WTC11 (cell line): ENCODE results near the gene CPEB4. TPM values are rescaled to one million over a fixed set of nuclear protein-coding genes. Genes with fewer than 3 reads are reported as not detected.

Experiments
- ATAC-seq: fragments of 200-7000 bp; cut with Tn5 transposase; 2 replicates; pipeline ENCODE4 v1.10.0; 2021; ENCODE audit warnings: mild to moderate bottlenecking, moderate library complexity
- CTCF ChIA-PET: fragments of 300-600 bp; sonication (Branson Sonifier 250); formaldehyde crosslinking; loops from one replicate; lab custom pipeline; 2021; ENCODE audit warnings: antibody characterized with exemption; lab: Charles Lee
- POLR2A ChIA-PET: fragments of 350-600 bp; sonication (Branson Sonifier 250); formaldehyde crosslinking; loops from one replicate; lab custom pipeline; 2021; ENCODE audit warnings: antibody characterized with exemption; lab: Charles Lee
- DNase-seq: peaks from one replicate; pipeline ENCODE4 v3.0.0; 2021; ENCODE audit warnings: low spot score
- H3K27ac Mint-ChIP-seq: 2 replicates; pipeline ENCODE4 v1.8.0; 2021; ENCODE audit warnings: mixed read lengths
- H3K27me3 Mint-ChIP-seq: 2 replicates; pipeline ENCODE4 v1.8.0; 2021; ENCODE audit warnings: low read depth, mild to moderate bottlenecking, moderate library complexity, mixed read lengths
- H3K36me3 Mint-ChIP-seq: 2 replicates; pipeline ENCODE4 v1.8.0; 2021; ENCODE audit warnings: mixed read lengths
- H3K4me1 Mint-ChIP-seq: 2 replicates; pipeline ENCODE4 v1.8.0; 2022; ENCODE audit warnings: mixed read lengths
- H3K4me3 Mint-ChIP-seq: 2 replicates; pipeline ENCODE4 v1.8.0; 2021; ENCODE audit warnings: mild to moderate bottlenecking, moderate library complexity, mixed read lengths
- H3K9me3 Mint-ChIP-seq: 2 replicates; pipeline ENCODE4 v1.8.0; 2021; ENCODE audit warnings: mixed read lengths
- SMAD3 ChIP-seq: sonication (generic); formaldehyde crosslinking; IDR thresholded peaks from 2 replicates; pipeline ENCODE4 v1.8.0; 2022; ENCODE audit warnings: missing genetic modification reagents, mild to moderate bottlenecking, borderline replicate concordance
- STAT6 ChIP-seq: sonication (generic); formaldehyde crosslinking; conservative IDR thresholded peaks from 2 replicates; pipeline ENCODE4 v1.8.1; 2023; ENCODE audit warnings: mild to moderate bottlenecking, low read depth, missing genetic modification reagents, moderate library complexity
- TEAD1 ChIP-seq: sonication (generic); formaldehyde crosslinking; IDR thresholded peaks from 2 replicates; pipeline ENCODE4 v1.8.0; 2022; ENCODE audit warnings: mild to moderate bottlenecking, missing genetic modification reagents
- ZNF232 ChIP-seq: sonication (generic); formaldehyde crosslinking; IDR thresholded peaks from 2 replicates; pipeline ENCODE4 v1.8.0; 2022; ENCODE audit warnings: mild to moderate bottlenecking, missing genetic modification reagents
- ZNF263 ChIP-seq: sonication (generic); formaldehyde crosslinking; IDR thresholded peaks from 2 replicates; pipeline ENCODE4 v1.8.1; 2022; ENCODE audit warnings: low read depth, mild to moderate bottlenecking, moderate library complexity, missing genetic modification reagents
- total RNA-seq: library from RNA; stranded (reverse); gene quantifications from 3 replicates; pipeline ENCODE4 v1.2.3, GENCODE V29; 2021
- TF ChIP-seq, protein P1 (sequence below): fragments of 250-450 bp; sonication (Bioruptor Pico); IDR thresholded peaks from 2 replicates; pipeline ENCODE4 v1.8.0; 2021; ENCODE audit warnings: mild to moderate bottlenecking
- TF ChIP-seq, protein P2 (sequence below): sonication (generic); formaldehyde crosslinking; IDR thresholded peaks from 2 replicates; pipeline ENCODE4 v1.8.0; 2022; ENCODE audit warnings: mild to moderate bottlenecking, missing genetic modification reagents
- TF ChIP-seq, protein P3 (sequence below): fragments of 250-450 bp; sonication (Bioruptor Pico); IDR thresholded peaks from 2 replicates; pipeline ENCODE4 v1.9.0; 2021; ENCODE audit warnings: mild to moderate bottlenecking
- TF ChIP-seq, protein P4 (sequence below): fragments of 200-600 bp; IDR thresholded peaks from 2 replicates; pipeline ENCODE4 v1.8.0; 2022; ENCODE audit warnings: antibody characterized with exemption
- TF ChIP-seq, protein P5 (sequence below): sonication (generic); formaldehyde crosslinking; IDR thresholded peaks from 2 replicates; pipeline ENCODE4 v1.8.1; 2022; ENCODE audit warnings: mild to moderate bottlenecking, moderate library complexity, missing genetic modification reagents
- TF ChIP-seq, protein P6 (sequence below): sonication (generic); formaldehyde crosslinking; IDR thresholded peaks from 2 replicates; pipeline ENCODE4 v1.8.1; 2022; ENCODE audit warnings: low read depth, missing genetic modification reagents, borderline replicate concordance

The CPEB4 gene
- total RNA-seq, 1 experiment from 2014 or later = 12.7 TPM

DNA sequence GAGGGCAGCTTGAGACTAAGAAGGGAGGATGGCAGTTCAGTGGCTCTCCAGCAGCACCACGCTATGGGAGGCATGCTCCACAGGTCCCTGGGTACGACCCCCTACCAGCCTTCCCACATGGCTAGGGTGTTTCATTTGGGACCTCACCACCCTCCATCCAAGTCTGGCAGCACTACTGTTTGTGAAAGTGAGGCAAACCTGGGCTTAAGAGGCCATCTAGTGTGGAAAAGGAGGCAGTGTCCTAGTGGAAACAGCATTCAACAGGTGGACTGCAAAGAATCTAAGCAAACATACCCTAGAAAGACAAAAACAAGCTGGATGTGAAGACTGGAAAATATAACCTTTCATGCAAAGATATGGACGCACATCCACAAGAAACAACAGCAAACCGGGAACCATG, 96.1 kb downstream of the CPEB4 start:
- POLR2A ChIA-PET = no interaction called here
- peaks cover 4% of the 10 kb centered on the region; the same call in 1 of the 2 replicates for H3K36me3 Mint-ChIP-seq
- TF ChIP-seq, protein P1, sequence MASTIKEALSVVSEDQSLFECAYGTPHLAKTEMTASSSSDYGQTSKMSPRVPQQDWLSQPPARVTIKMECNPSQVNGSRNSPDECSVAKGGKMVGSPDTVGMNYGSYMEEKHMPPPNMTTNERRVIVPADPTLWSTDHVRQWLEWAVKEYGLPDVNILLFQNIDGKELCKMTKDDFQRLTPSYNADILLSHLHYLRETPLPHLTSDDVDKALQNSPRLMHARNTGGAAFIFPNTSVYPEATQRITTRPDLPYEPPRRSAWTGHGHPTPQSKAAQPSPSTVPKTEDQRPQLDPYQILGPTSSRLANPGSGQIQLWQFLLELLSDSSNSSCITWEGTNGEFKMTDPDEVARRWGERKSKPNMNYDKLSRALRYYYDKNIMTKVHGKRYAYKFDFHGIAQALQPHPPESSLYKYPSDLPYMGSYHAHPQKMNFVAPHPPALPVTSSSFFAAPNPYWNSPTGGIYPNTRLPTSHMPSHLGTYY = no peak
- TF ChIP-seq SMAD3 (0 out of 2 replicates have a peak, but pooled peaks have one; percentile 27), TEAD1 (CRISPR knock-in tag) (0 out of 2 replicates have a peak, but pooled peaks have one; percentile 30), ZNF263 (CRISPR knock-in tag) (no peak), STAT6 (CRISPR knock-in tag) (no peak), ZNF232 (CRISPR knock-in tag) (0 out of 2 replicates have a peak, but pooled peaks have one; percentile 36)
- TF ChIP-seq, protein P2, sequence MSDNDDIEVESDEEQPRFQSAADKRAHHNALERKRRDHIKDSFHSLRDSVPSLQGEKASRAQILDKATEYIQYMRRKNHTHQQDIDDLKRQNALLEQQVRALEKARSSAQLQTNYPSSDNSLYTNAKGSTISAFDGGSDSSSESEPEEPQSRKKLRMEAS (CRISPR knock-in tag) = 0 out of 2 replicates have a peak, but pooled peaks have one; percentile 27
- TF ChIP-seq, protein P3, sequence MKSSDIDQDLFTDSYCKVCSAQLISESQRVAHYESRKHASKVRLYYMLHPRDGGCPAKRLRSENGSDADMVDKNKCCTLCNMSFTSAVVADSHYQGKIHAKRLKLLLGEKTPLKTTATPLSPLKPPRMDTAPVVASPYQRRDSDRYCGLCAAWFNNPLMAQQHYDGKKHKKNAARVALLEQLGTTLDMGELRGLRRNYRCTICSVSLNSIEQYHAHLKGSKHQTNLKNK (CRISPR knock-in tag) = no peak
- TF ChIP-seq, protein P4, sequence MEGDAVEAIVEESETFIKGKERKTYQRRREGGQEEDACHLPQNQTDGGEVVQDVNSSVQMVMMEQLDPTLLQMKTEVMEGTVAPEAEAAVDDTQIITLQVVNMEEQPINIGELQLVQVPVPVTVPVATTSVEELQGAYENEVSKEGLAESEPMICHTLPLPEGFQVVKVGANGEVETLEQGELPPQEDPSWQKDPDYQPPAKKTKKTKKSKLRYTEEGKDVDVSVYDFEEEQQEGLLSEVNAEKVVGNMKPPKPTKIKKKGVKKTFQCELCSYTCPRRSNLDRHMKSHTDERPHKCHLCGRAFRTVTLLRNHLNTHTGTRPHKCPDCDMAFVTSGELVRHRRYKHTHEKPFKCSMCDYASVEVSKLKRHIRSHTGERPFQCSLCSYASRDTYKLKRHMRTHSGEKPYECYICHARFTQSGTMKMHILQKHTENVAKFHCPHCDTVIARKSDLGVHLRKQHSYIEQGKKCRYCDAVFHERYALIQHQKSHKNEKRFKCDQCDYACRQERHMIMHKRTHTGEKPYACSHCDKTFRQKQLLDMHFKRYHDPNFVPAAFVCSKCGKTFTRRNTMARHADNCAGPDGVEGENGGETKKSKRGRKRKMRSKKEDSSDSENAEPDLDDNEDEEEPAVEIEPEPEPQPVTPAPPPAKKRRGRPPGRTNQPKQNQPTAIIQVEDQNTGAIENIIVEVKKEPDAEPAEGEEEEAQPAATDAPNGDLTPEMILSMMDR = peak; percentile 40; the same call in 1 of the 2 replicates
- TF ChIP-seq, protein P5, sequence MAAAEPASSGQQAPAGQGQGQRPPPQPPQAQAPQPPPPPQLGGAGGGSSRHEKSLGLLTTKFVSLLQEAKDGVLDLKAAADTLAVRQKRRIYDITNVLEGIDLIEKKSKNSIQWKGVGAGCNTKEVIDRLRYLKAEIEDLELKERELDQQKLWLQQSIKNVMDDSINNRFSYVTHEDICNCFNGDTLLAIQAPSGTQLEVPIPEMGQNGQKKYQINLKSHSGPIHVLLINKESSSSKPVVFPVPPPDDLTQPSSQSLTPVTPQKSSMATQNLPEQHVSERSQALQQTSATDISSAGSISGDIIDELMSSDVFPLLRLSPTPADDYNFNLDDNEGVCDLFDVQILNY (CRISPR knock-in tag) = no peak
- no peaks in the 10 kb centered on the region for H3K27me3 Mint-ChIP-seq
- CTCF ChIA-PET = interaction anchor here (0.6 to 3.0 kb wide), 28 partner anchors 10 to 690 kb away, joined by 3 to 27 read pairs (median 4); partner anchors contain the start of genes BOD1, CPEB4 and NSG2
- ATAC-seq (peak; percentile 82), DNase-seq (no peak)
- no peak overlapping the region for H3K27ac Mint-ChIP-seq
- H3K4me3 Mint-ChIP-seq = no peak overlapping the region
- H3K4me1 Mint-ChIP-seq = peaks cover 16% of the 10 kb centered on the region
- peaks cover 6% of the 10 kb centered on the region for H3K9me3 Mint-ChIP-seq

- H3K4me1 Mint-ChIP-seq = peaks cover 4% of the 10 kb centered on the region; the same call in 1 of the 2 replicates
- H3K9me3 Mint-ChIP-seq = no peaks in the 10 kb centered on the region; the same call in 1 of the 2 replicates
- H3K4me3 Mint-ChIP-seq = no peak within 1 kb of the TSS
- no peaks in the 10 kb centered on the region for H3K36me3 Mint-ChIP-seq
- no peak for TF ChIP-seq SMAD3
- TF ChIP-seq, protein P6, sequence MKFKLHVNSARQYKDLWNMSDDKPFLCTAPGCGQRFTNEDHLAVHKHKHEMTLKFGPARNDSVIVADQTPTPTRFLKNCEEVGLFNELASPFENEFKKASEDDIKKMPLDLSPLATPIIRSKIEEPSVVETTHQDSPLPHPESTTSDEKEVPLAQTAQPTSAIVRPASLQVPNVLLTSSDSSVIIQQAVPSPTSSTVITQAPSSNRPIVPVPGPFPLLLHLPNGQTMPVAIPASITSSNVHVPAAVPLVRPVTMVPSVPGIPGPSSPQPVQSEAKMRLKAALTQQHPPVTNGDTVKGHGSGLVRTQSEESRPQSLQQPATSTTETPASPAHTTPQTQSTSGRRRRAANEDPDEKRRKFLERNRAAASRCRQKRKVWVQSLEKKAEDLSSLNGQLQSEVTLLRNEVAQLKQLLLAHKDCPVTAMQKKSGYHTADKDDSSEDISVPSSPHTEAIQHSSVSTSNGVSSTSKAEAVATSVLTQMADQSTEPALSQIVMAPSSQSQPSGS (CRISPR knock-in tag) = no peak
- ATAC-seq (no peak), DNase-seq (no peak)
- no peak within 1 kb of the TSS for H3K27ac Mint-ChIP-seq
- ChIA-PET CTCF (interaction anchor here (1.2 to 1.5 kb wide), 4 partner anchors 16 to 373 kb away, joined by 3 to 7 read pairs (median 6); partner anchors contain the start of gene BOD1), POLR2A (no interaction called here)
- H3K27me3 Mint-ChIP-seq = no peaks in the 10 kb centered on the region
Measured at GRCh38 chr5:173988554-173989431, 100.6 kb downstream of the CPEB4 start, which contains the start of gene C5orf47. Gene C5orf47, plus strand, starts transcription at chr5:173989170. Its CDS starts 94 bp downstream, at chr5:173989264.
